ENCODE data around the gene LOXL3.

Gene LOXL3

DNA sequence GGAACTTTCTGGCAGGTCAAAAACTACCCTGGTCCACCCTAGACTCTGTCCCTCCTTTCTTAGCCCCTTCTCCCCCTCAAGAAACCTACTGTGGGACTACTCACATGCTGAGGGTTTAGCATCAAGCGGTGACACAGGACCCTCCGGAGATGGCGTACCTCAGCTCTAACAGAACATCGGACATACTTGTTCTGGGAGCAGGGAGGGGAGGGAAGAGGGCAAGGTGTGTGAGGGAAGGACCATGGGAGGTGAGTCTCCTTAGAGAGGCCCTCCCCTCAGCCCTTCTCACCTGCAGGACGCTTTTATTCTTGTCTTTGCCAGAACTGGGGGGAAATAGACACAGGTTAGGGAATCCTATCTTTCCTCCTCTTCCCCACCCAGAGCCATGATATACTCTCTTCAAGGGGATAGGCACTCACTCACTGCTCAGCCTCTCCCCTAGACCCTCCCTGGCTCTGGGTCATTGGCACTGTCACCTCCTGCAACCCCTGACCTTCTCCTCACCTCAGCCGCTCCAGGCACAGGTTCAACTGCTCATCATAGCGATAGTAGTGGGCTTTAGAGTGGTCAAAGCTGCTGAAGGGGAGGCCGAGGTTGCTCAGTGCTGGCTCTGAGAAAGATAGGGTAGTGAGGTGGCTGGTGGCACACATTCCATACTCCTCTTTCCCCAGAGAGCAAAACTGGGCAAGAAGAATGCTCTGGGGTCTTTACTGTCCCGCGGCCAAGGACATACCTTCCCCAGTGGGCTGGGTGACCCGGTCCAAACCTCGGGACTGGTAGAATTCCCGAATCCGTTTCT, 48.1 kb downstream of the LOXL3 start:
- no peak for DNase-seq (ENCODE audit: extremely low read depth, low read depth)
- TF ChIP-seq CTCF (IDR thresholded peaks at IDR 0.05; ENCODE audit: low read depth, low read length, missing control alignments): no peak
- H3K4me3 ChIP-seq (replicated peaks; ENCODE audit: low read depth, low read length): peak overlapping the region; percentile 73

GRCh38 chr2:74504591-74504990, 49.2 kb downstream of the LOXL3 start:
- no peak overlapping the region for H3K4me3 ChIP-seq (replicated peaks; ENCODE audit: low read depth, low read length)
- no peak for DNase-seq (ENCODE audit: extremely low read depth, low read depth)
- TF ChIP-seq CTCF (IDR thresholded peaks at IDR 0.05; ENCODE audit: low read depth, low read length, missing control alignments): no peak

- no peak for DNase-seq (ENCODE audit: extremely low read depth, low read depth)
- peak overlapping the region; percentile 38; the same call in 1 of the 2 replicates for H3K4me3 ChIP-seq (replicated peaks; ENCODE audit: low read depth, low read length)
- no peak for TF ChIP-seq CTCF (IDR thresholded peaks at IDR 0.05; ENCODE audit: low read depth, low read length, missing control alignments)
Measured at GRCh38 chr2:74503506-74504475, 50.0 kb downstream of the LOXL3 start.

GRCh38 chr2:74502720-74503505, 50.8 kb downstream of the LOXL3 start:
- TF ChIP-seq CTCF (IDR thresholded peaks at IDR 0.05; ENCODE audit: low read depth, low read length, missing control alignments): no peak
- DNase-seq (ENCODE audit: extremely low read depth, low read depth): peak; percentile 41
- peak overlapping the region; percentile 38 for H3K4me3 ChIP-seq (replicated peaks; ENCODE audit: low read depth, low read length)

DNA sequence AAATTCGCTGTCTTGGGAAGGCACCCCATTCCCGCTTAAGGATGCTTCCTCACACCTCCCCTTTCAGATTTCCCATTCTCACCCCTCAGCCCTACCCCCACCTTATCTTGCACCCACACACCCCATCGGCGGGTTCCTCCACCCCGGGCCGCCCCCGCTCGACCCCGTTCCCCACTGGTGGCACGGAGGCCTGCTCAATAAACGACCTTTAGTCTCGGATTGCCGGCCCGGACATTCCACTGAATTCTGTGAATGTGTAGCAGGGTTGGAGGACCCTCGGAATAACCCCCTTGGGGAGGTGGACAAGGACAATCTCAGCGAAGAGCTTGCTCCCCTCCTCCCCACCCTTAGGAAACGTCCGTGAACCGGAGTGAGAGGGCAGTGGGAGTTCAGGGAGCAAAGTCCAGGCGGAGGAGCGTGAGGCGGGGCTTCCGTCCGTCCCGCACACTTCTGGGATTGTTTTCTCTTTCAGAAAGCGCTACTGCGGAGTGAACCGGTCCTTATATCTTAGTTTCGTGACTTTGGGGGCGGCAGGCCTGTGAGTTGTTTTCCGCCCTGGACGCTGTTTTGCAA, 51.5 kb downstream of the LOXL3 start:
- no peak for TF ChIP-seq CTCF (IDR thresholded peaks at IDR 0.05; ENCODE audit: low read depth, low read length, missing control alignments)
- DNase-seq (ENCODE audit: extremely low read depth, low read depth): no peak
- H3K4me3 ChIP-seq (replicated peaks; ENCODE audit: low read depth, low read length): peak overlapping the region; percentile 38

All from HFF-Myc (cell line).